Keratinocyte (primary cell): ENCODE results near the gene OSGIN1. TPM values are rescaled to one million over a fixed set of nuclear protein-coding genes. Genes with fewer than 3 reads are reported as not detected.
A peak's percentile ranks its signal among the peaks of the same experiment; 100 is the strongest.

Experiments
- DNase-seq: peaks from one replicate; pipeline ENCODE4 v3.0.0-alpha.2; 2011; ENCODE audit warnings: low read depth, missing footprints, low spot score
- FAIRE-seq: peaks from 2 replicates; lab custom pipeline; 2011; peaks lifted over from hg19 to GRCh38; lab: Jason Lieb, UNC
- H2AFZ ChIP-seq: 2 replicates; pipeline ENCODE4 v1.6.0; 2012; ENCODE audit warnings: low read length, control low read depth, inconsistent platforms; ENCODE audit not compliant: control insufficient read depth
- H3K27ac ChIP-seq: 2 replicates; pipeline ENCODE4 v1.5.1; 2011; ENCODE audit warnings: low read length; ENCODE audit not compliant: control insufficient read depth, insufficient read depth
- H3K27me3 ChIP-seq: 3 replicates; pipeline ENCODE4 v1.6.0; 2011; ENCODE audit warnings: low read length; ENCODE audit not compliant: control insufficient read depth, insufficient read depth; ENCODE audit errors: extremely low read depth
- H3K36me3 ChIP-seq, 2 experiments: 2 replicates in 1 of 2; 3 replicates in 1 of 2; pipeline ENCODE4 v1.5.1; 2011; ENCODE audit warnings: low read length in 2 of 2, mild to moderate bottlenecking in 1 of 2; ENCODE audit not compliant: control insufficient read depth in 2 of 2, insufficient read depth in 2 of 2; ENCODE audit errors: extremely low read depth in 1 of 2
- H3K4me1 ChIP-seq: 3 replicates; pipeline ENCODE4 v1.5.1; 2011; ENCODE audit warnings: low read length; ENCODE audit not compliant: control insufficient read depth, insufficient read depth; ENCODE audit errors: extremely low read depth
- H3K4me2 ChIP-seq: 3 replicates; pipeline ENCODE4 v1.6.0; 2011; ENCODE audit warnings: low read depth, low read length; ENCODE audit not compliant: control insufficient read depth, insufficient read depth; ENCODE audit errors: extremely low read depth
- H3K4me3 ChIP-seq, 3 experiments: fragments of 200-600 bp in 1 of 3; sonication (generic) in 1 of 3; 2 replicates in 2 of 3; 3 replicates in 1 of 3; pipeline ENCODE4 v1.5.1; 2011 to 2016; ENCODE audit warnings: low read length in 3 of 3, mild to moderate bottlenecking in 3 of 3, control low read depth in 2 of 3, inconsistent platforms in 1 of 3, low read depth in 1 of 3, mixed read lengths in 1 of 3, mixed run types in 1 of 3, moderate library complexity in 1 of 3; ENCODE audit not compliant: control insufficient read depth in 2 of 3, insufficient read depth in 2 of 3; ENCODE audit errors: extremely low read depth in 1 of 3
- H3K79me2 ChIP-seq: 2 replicates; pipeline ENCODE4 v1.6.0; 2012; ENCODE audit warnings: low read length; ENCODE audit not compliant: control insufficient read depth, insufficient read depth
- H3K9ac ChIP-seq: 3 replicates; pipeline ENCODE4 v1.6.0; 2011; ENCODE audit warnings: low read length; ENCODE audit not compliant: control insufficient read depth, insufficient read depth; ENCODE audit errors: extremely low read depth
- H3K9me1 ChIP-seq: 3 replicates; pipeline ENCODE4 v1.6.0; 2011; ENCODE audit warnings: low read length; ENCODE audit not compliant: control insufficient read depth, insufficient read depth; ENCODE audit errors: extremely low read depth
- H3K9me3 ChIP-seq: 2 replicates; pipeline ENCODE4 v1.5.1; 2012; ENCODE audit warnings: low read depth, low read length; ENCODE audit not compliant: control insufficient read depth
- H4K20me1 ChIP-seq: 3 replicates; pipeline ENCODE4 v1.6.0; 2011; ENCODE audit warnings: low read length; ENCODE audit not compliant: control insufficient read depth, insufficient read depth; ENCODE audit errors: extremely low read depth
- CTCF ChIP-seq, 3 experiments: IDR thresholded peaks in 1 of 3; conservative IDR thresholded peaks in 1 of 3; optimal IDR thresholded peaks in 1 of 3; 2 replicates in 2 of 3; 3 replicates in 1 of 3; pipeline versions ENCODE3 to v1.5.1; 2011; ENCODE audit warnings: low read length in 3 of 3, mild to moderate bottlenecking in 3 of 3, moderate library complexity in 2 of 3, control low read depth in 1 of 3, inconsistent platforms in 1 of 3; ENCODE audit not compliant: insufficient read depth in 2 of 3; ENCODE audit errors: extremely low read depth in 1 of 3
- EZH2 ChIP-seq: IDR thresholded peaks from one replicate; pipeline ENCODE4 v1.6.1; 2012; ENCODE audit warnings: inconsistent platforms, mild to moderate bottlenecking, low read length, moderate library complexity
- dilution Hi-C: fragments of 300-500 bp; cut with MboI; formaldehyde crosslinking; loops from one replicate; pipeline ENCODE4 v1.7.0; 2020; ENCODE audit warnings: low sequenced_read_pairs; ENCODE audit not compliant: extremely low pct_ligation_motif_present
- polyA minus RNA-seq, 3 experiments: library from RNA; depleted of rRNA, polyadenylated mRNA; stranded (reverse); fragments of >200 nt; gene quantifications; 1 replicate in 1 of 3; 2 replicates in 1 of 3; 3 replicates in 1 of 3; pipeline ENCODE4 v1.2.3, GENCODE V29; 2011
- polyA plus RNA-seq, 5 experiments: library from polyadenylated mRNA; depleted of rRNA in 3 of 5; stranded (reverse) in 3 of 5; stranded (forward) in 1 of 5; unstranded in 1 of 5; fragments of >200 nt; gene quantifications; 1 replicate in 1 of 5; 2 replicates in 3 of 5; 3 replicates in 1 of 5; pipeline versions ENCODE4 v1.2.1 to v1.2.3, GENCODE V29; 2011 to 2012; ENCODE audit warnings: missing spikeins in 2 of 5, low read depth in 1 of 5, low replicate concordance in 1 of 5

The OSGIN1 gene
- 2.1 to 2.3 TPM (median 2.2 TPM) in 3 replicates for polyA plus RNA-seq
- polyA plus RNA-seq (2011; ENCODE audit: low read depth), result 3.3 TPM
- 1.5 and 3.1 TPM in 2 replicates for polyA plus RNA-seq (2011; cell fraction: cytosol; rRNA removed)
- polyA plus RNA-seq (2011; cell fraction: nucleus; rRNA removed), result 3.6 and 7.0 TPM in 2 replicates
- 3.3 and 5.0 TPM in 2 replicates for polyA plus RNA-seq (2012; ENCODE audit: low replicate concordance)
- polyA minus RNA-seq, result 0.99 to 3.8 TPM (median 1.6 TPM) in 3 replicates
- polyA minus RNA-seq (2011; cell fraction: cytosol; rRNA and poly(A)+ RNA removed), result 1.7 TPM
- polyA minus RNA-seq (2011; cell fraction: nucleus; rRNA and poly(A)+ RNA removed), result 4.9 and 5.4 TPM in 2 replicates

GRCh38 chr16:83952940-83953795 lies at the start of gene OSGIN1:
OSGIN1 (plus strand) TSS chr16:83953240; CDS start chr16:83957672, 4,432 bp downstream.
- peak within 1 kb of the TSS; percentile 85 for H3K9ac ChIP-seq
- no peak for FAIRE-seq
- H3K4me2 ChIP-seq, result peak within 1 kb of the TSS; percentile 86
- H4K20me1 ChIP-seq, result no peaks in the 10 kb centered on the region
- TF ChIP-seq EZH2, result no peak
- TF ChIP-seq CTCF (optimal IDR thresholded peaks at IDR 0.05 in 1 of 3, IDR thresholded peaks at IDR 0.05 in 1 of 3, conservative IDR thresholded peaks at IDR 0.05 in 1 of 3; ENCODE audit: extremely low read depth in 1 of 3, insufficient read depth in 2 of 3, low read length in 3 of 3), result no peak
- dilution Hi-C loops, result no loop called here
- peak within 1 kb of the TSS; percentile 85 for H3K27ac ChIP-seq
- no peaks in the 10 kb centered on the region for H3K9me1 ChIP-seq
- peak within 1 kb of the TSS; percentile 62 to 80 (median 78) for H3K4me3 ChIP-seq
- no peaks in the 10 kb centered on the region for H3K27me3 ChIP-seq
- peak within 1 kb of the TSS; percentile 93 for H2AFZ ChIP-seq
- peaks cover 0 to under 1% of the 10 kb centered on the region in 2 experiments for H3K36me3 ChIP-seq
- peak; percentile 23 for DNase-seq
- H3K79me2 ChIP-seq, result no peaks in the 10 kb centered on the region
- no peaks in the 10 kb centered on the region for H3K9me3 ChIP-seq
- H3K4me1 ChIP-seq, result peaks cover 19% of the 10 kb centered on the region

GRCh38 chr16:83903751-83904150 lies 49.3 kb upstream of the OSGIN1 start:
- TF ChIP-seq EZH2 (no peak), CTCF (optimal IDR thresholded peaks at IDR 0.05 in 1 of 3, IDR thresholded peaks at IDR 0.05 in 1 of 3, conservative IDR thresholded peaks at IDR 0.05 in 1 of 3; ENCODE audit: extremely low read depth in 1 of 3, insufficient read depth in 2 of 3, low read length in 3 of 3) (no peak)
- DNase-seq, result no peak
- H3K9ac ChIP-seq, result no peak overlapping the region
- H3K4me3 ChIP-seq, result no peak overlapping the region
- H3K9me3 ChIP-seq, result no peaks in the 10 kb centered on the region
- H3K36me3 ChIP-seq, result peaks cover 0 to 2% of the 10 kb centered on the region in 2 experiments
- H3K4me2 ChIP-seq, result no peak overlapping the region
- no peak for FAIRE-seq
- dilution Hi-C loops, result no loop called here
- no peaks in the 10 kb centered on the region for H4K20me1 ChIP-seq
- no peaks in the 10 kb centered on the region for H3K79me2 ChIP-seq
- H2AFZ ChIP-seq, result no peak overlapping the region
- H3K27ac ChIP-seq, result no peak overlapping the region
- H3K27me3 ChIP-seq, result no peaks in the 10 kb centered on the region
- no peaks in the 10 kb centered on the region for H3K9me1 ChIP-seq
- H3K4me1 ChIP-seq, result peaks cover 4% of the 10 kb centered on the region
